BJ (cell line): ENCODE measurements around the gene ACAA1. TPM values are rescaled to one million over a fixed set of nuclear protein-coding genes. Genes with fewer than 3 reads are reported as not detected.

Source experiments
- CTCF ChIA-PET: fragments of 350-600 bp; formaldehyde crosslinking; extraction: SDS; loops from one replicate; lab custom pipeline; 2021; ENCODE audit warnings: antibody characterized with exemption, inconsistent platforms; lab: Yijun Ruan, JAX
- POLR2A ChIA-PET: fragments of 300-600 bp; sonication (Branson Sonifier 250); formaldehyde crosslinking; extraction: SDS; loops from one replicate; lab custom pipeline; 2021; ENCODE audit warnings: antibody characterized with exemption; lab: Charles Lee
- DNase-seq: peaks from one replicate; pipeline ENCODE4 v3.0.0-alpha.2; 2011; ENCODE audit warnings: low read depth
- H3K27me3 ChIP-seq: 2 replicates; pipeline ENCODE4 v1.6.0; 2011; ENCODE audit warnings: low read length; ENCODE audit not compliant: control insufficient read depth, insufficient read depth
- H3K36me3 ChIP-seq: 2 replicates; pipeline ENCODE4 v1.5.1; 2011; ENCODE audit warnings: low read length; ENCODE audit not compliant: control insufficient read depth, insufficient read depth
- H3K4me3 ChIP-seq: 2 replicates; pipeline ENCODE4 v1.5.1; 2011; ENCODE audit warnings: low read depth, mild to moderate bottlenecking, control low read depth, low read length
- polyA plus RNA-seq: library from polyadenylated mRNA; depleted of rRNA; stranded (reverse); fragments of >200 nt; gene quantifications from 2 replicates; pipeline ENCODE4 v1.2.3, GENCODE V29; 2011
- TF ChIP-seq, protein P1 (sequence below): IDR thresholded peaks from 2 replicates; pipeline ENCODE4 v1.5.1; 2011; ENCODE audit warnings: low read depth, mild to moderate bottlenecking, control low read depth, inconsistent platforms, low read length, moderate library complexity; ENCODE audit not compliant: insufficient read depth

ACAA1 gene
- polyA plus RNA-seq, 1 experiment, result 81.8 TPM

DNA sequence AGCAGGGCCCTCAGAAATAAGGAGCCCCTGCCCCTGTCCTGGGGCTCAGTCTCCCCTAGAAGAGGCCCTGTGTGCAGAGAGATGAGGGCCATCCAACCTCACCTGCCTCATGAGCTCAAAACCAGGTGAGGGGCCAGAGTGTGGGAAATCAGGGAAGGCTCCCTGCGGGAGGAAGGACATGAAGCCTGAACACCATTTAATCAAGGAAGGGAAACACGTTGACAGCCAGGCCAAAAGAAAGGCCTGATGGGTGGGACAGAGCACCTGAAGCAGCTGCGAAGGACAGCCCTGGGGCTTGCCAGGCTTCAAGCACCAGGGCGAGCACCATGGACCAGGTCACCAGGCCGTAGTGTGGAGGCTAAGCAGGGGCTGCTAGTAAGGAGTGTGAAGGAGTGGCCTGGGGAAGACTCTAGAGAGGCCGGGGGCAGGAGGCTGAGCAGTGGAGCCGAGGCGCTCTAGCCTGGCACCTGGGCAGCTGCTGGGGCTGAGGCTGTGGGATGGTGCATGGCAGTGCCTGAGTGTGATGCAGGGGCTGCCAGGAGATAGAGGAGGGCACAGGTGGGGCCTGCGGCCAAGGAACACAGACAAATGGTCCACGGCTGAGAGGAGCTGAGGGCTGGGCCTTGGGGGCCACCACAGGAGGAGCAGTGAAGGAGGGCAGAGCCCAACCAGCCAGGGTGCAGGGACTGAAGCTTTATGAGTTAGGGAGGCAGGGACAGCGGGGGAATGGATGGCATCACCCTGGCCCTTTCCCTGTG lies 16.1 kb downstream of the ACAA1 start:
- ChIA-PET CTCF (interaction anchor here (1.5 to 6.3 kb wide), 5 partner anchors 9 to 360 kb away, joined by 4 to 39 read pairs (median 7); partner anchors contain the start of gene XYLB), POLR2A (no interaction called here)
- H3K27me3 ChIP-seq, result no peaks in the 10 kb centered on the region
- no peak overlapping the region for H3K4me3 ChIP-seq
- DNase-seq, result no peak
- H3K36me3 ChIP-seq, result peaks cover 27% of the 10 kb centered on the region
- TF ChIP-seq, protein P1, sequence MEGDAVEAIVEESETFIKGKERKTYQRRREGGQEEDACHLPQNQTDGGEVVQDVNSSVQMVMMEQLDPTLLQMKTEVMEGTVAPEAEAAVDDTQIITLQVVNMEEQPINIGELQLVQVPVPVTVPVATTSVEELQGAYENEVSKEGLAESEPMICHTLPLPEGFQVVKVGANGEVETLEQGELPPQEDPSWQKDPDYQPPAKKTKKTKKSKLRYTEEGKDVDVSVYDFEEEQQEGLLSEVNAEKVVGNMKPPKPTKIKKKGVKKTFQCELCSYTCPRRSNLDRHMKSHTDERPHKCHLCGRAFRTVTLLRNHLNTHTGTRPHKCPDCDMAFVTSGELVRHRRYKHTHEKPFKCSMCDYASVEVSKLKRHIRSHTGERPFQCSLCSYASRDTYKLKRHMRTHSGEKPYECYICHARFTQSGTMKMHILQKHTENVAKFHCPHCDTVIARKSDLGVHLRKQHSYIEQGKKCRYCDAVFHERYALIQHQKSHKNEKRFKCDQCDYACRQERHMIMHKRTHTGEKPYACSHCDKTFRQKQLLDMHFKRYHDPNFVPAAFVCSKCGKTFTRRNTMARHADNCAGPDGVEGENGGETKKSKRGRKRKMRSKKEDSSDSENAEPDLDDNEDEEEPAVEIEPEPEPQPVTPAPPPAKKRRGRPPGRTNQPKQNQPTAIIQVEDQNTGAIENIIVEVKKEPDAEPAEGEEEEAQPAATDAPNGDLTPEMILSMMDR, result no peak

DNA sequence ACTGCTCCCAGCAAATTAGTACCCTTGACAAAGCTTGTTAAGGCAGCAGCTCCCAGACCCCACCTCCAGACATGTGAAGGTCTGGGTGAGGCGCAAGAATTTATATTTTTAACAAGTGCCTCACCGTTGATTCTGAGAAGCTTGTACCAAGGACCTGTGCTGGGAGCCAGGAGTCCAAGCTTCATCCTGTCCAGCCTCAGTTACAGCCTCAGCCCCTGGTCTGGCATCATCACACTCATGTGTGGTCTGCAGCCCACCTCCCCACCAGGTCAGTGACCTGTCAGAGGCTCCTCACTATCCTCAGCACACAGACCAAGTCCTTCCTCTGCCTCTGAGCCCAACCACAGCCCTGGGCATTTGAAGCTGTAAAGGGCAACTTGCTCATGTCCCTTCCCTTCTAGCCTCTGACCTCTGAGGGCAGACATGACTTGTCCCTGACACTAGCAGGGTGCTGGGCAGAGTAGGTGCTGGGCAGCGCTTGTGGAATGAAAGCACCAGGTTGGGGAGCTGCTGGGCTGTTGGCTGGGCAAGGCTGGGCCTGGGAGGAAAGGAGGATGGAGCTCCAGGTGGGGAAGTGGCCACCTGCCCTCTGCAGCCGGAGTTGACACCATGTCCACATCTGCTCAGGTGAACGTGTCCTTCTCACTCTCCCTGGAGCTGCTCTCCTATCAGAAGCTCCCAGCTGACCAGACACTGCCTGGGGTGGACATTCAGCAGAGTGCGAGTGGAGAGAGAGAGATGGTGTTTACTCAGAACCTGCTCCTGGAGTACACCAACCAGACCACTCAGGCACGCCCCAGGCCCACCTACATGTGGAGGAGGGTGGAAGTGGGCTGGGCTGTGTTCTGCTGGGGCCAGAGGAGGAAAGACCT lies 16.9 kb downstream of the ACAA1 start:
- CTCF ChIA-PET, result interaction anchor here (1.2 to 6.3 kb wide), 7 partner anchors 10 to 361 kb away, joined by 3 to 39 read pairs (median 7); partner anchors contain the start of genes SLC22A14 and XYLB

DNA sequence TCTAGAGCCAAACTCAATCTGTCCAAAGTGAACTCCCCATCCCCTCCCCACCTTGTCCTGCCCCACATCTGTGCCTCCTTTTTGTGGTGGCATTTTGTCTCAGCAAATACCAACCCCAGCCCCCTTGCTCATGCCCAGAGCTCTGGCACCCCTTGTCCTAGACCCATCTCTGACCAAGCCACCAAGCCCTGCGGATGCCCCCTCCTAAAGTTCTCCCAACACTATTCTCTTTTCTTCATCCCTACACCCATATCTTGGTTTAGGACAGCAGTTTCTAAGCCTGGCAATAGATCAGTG lies 17.7 kb downstream of the ACAA1 start:
- no peaks in the 10 kb centered on the region for H3K27me3 ChIP-seq
- ChIA-PET CTCF (interaction anchor here (0.7 to 6.3 kb wide), 8 partner anchors 11 to 362 kb away, joined by 3 to 39 read pairs (median 10); partner anchors contain the start of genes SLC22A14 and XYLB), POLR2A (no interaction called here)
- TF ChIP-seq, protein P1, result no peak
- DNase-seq, result no peak
- H3K36me3 ChIP-seq, result peaks cover 16% of the 10 kb centered on the region
- H3K4me3 ChIP-seq, result no peak overlapping the region

More for the DNA sequence above, 16.9 kb downstream of the ACAA1 start:
- no peaks in the 10 kb centered on the region for H3K27me3 ChIP-seq
- H3K4me3 ChIP-seq, result no peak overlapping the region
- peaks cover 20% of the 10 kb centered on the region for H3K36me3 ChIP-seq
- POLR2A ChIA-PET, result no interaction called here
- TF ChIP-seq, protein P1, result no peak
- no peak for DNase-seq

DNA sequence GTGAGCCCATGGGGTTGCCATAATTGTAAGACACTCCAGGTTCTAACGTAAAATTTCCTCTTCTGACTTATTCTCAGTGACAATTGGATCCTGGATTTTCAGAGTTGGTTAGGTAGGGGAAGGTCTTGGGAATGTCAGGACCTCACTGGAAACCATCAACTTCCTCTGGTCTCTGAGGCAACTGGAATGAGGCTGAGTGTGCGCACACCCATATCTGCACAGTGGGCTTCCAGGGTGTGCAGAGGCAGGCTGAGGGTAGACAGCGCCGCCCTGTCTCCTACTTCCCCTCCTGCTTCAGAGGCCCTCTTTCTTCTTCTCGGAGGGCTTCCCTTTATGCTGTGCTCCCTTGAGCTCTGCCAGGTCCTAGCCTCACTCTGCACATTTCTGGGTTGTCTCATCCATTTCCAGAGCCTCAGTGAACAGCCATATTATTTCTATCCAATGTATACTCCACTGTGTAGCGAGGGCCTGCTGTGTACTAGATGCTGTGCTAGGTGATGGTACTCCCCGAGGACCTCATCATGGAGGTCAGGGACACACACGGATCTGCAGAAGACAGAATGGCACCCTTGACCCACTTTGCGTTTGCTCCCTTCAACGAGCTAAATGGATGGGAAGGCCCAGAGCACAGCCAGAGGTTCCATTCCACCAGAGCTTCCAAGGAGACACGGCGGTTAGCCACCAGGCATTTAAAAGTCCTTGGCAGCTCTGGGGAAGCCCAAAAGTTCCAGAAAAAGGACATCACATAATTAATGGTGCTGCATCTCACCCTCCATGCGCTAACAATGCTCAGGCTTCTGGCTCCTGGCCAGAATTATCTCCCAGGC lies 18.3 kb downstream of the ACAA1 start:
- POLR2A ChIA-PET, result no interaction called here

More for the DNA sequence above, 18.3 kb downstream of the ACAA1 start:
- Histone ChIP-seq H3K36me3 (peaks cover 16% of the 10 kb centered on the region), H3K4me3 (no peak overlapping the region), H3K27me3 (no peaks in the 10 kb centered on the region)
- TF ChIP-seq, protein P1, result no peak
- CTCF ChIA-PET, result interaction anchor here (0.7 to 6.3 kb wide), 7 partner anchors 11 to 362 kb away, joined by 3 to 39 read pairs (median 18); partner anchors contain the start of gene XYLB
- DNase-seq, result no peak
